GM12878 (cell line): ENCODE results near the gene MAP3K5. TPM values are rescaled to one million over a fixed set of nuclear protein-coding genes. Genes with fewer than 3 reads are reported as not detected.

Experiments
- ATAC-seq: fragments of 200-7000 bp; cut with Tn5 transposase; 3 replicates; pipeline ENCODE4 v1.9.1; 2020; ENCODE audit warnings: mild to moderate bottlenecking, moderate library complexity
- BruUV-seq: library from RNA; stranded (reverse); fragments of 400-500 nt; replicated peaks from 2 replicates; lab custom pipeline; 2021; lab: Mats Ljungman, UMichigan
- CTCF ChIA-PET: fragments of 300-600 bp; sonication (Branson Sonifier 250); formaldehyde crosslinking; extraction: SDS; loops from one replicate; lab custom pipeline; 2021; ENCODE audit warnings: inconsistent platforms; lab: Yijun Ruan, JAX
- POLR2A ChIA-PET: fragments of 350-600 bp; formaldehyde crosslinking; extraction: SDS; loops from one replicate; lab custom pipeline; 2021; ENCODE audit warnings: inconsistent platforms; lab: Charles Lee
- RAD21 ChIA-PET: fragments of 300-600 bp; sonication (Branson Sonifier 250); formaldehyde crosslinking; loops from one replicate; lab custom pipeline; 2023; ENCODE audit warnings: antibody characterized with exemption; ENCODE audit not compliant: unreplicated experiment; lab: Charles Lee
- SMC1A ChIA-PET: fragments of 300-600 bp; sonication (Branson Sonifier 250); formaldehyde crosslinking; loops from one replicate; lab custom pipeline; 2023; ENCODE audit not compliant: unreplicated experiment, uncharacterized antibody; lab: Charles Lee
- DNase-seq: peaks from one replicate; pipeline ENCODE4 v3.0.0-alpha.2; 2011; ENCODE audit warnings: low read depth, low spot score
- FAIRE-seq: peaks from 3 replicates; lab custom pipeline; 2011; peaks lifted over from hg19 to GRCh38; lab: Jason Lieb, UNC
- H2AFZ ChIP-seq: 2 replicates; pipeline ENCODE4 v1.6.0; 2011; ENCODE audit warnings: low read depth, low read length, control low read depth; ENCODE audit not compliant: control insufficient read depth
- H3K27ac ChIP-seq: 2 replicates; pipeline ENCODE4 v1.5.1; 2011; ENCODE audit warnings: control low read depth; ENCODE audit not compliant: control insufficient read depth, insufficient read depth
- H3K27me3 ChIP-seq, 2 experiments: replicated peaks in 1 of 2; 2 replicates each; pipeline versions ENCODE4 v1.6.0 to v1.6.1; 2011; ENCODE audit warnings: low read length in 1 of 2; ENCODE audit not compliant: control insufficient read depth in 2 of 2, insufficient read depth in 2 of 2
- H3K36me3 ChIP-seq, 2 experiments: 2 replicates each; pipeline ENCODE4 v1.5.1; 2011; ENCODE audit warnings: low read length in 1 of 2; ENCODE audit not compliant: control insufficient read depth in 2 of 2, insufficient read depth in 2 of 2
- H3K4me1 ChIP-seq: 2 replicates; pipeline ENCODE4 v1.6.1; 2011; ENCODE audit warnings: mild to moderate bottlenecking, low read length, moderate library complexity, mixed read lengths; ENCODE audit not compliant: control insufficient read depth, insufficient read depth
- H3K4me2 ChIP-seq: 2 replicates; pipeline ENCODE4 v1.6.0; 2011; ENCODE audit warnings: control low read depth; ENCODE audit not compliant: control insufficient read depth, insufficient read depth
- H3K4me3 ChIP-seq: fragments of 200-600 bp; sonication (generic); 2 replicates; pipeline ENCODE4 v1.5.1; 2016
- H3K79me2 ChIP-seq: 2 replicates; pipeline ENCODE4 v1.6.0; 2011; ENCODE audit warnings: low read length; ENCODE audit not compliant: control insufficient read depth, insufficient read depth
- H3K9ac ChIP-seq: 2 replicates; pipeline ENCODE4 v1.8.0; 2011; ENCODE audit warnings: low read length, control low read depth, mixed read lengths; ENCODE audit not compliant: control insufficient read depth, insufficient read depth
- H3K9me3 ChIP-seq: replicated peaks from 3 replicates; pipeline ENCODE4 v1.5.1; 2011; ENCODE audit warnings: mild to moderate bottlenecking, low read length; ENCODE audit not compliant: control insufficient read depth, insufficient read depth
- H4K20me1 ChIP-seq: 2 replicates; pipeline ENCODE4 v1.6.0; 2011; ENCODE audit not compliant: control insufficient read depth, insufficient read depth
- BHLHE40 ChIP-seq, 2 experiments: fragments of 450-650 bp in 1 of 2; IDR thresholded peaks; 2 replicates each; pipeline ENCODE4 v1.6.1; 2011 to 2017; ENCODE audit warnings: low read depth in 2 of 2, borderline replicate concordance in 1 of 2, improper control_type of control experiment in 1 of 2, low read length in 1 of 2, mild to moderate bottlenecking in 1 of 2
- CHD4 ChIP-seq: fragments of 200-600 bp; sonication (generic); IDR thresholded peaks from 2 replicates; pipeline ENCODE4 v1.6.1; 2016; ENCODE audit warnings: mild to moderate bottlenecking
- FOS ChIP-seq: IDR thresholded peaks from 3 replicates; pipeline ENCODE4 v1.6.1; 2011; ENCODE audit warnings: borderline replicate concordance; ENCODE audit not compliant: insufficient read length; ENCODE audit errors: extremely low read depth
- NFYB ChIP-seq: IDR thresholded peaks from 2 replicates; pipeline ENCODE4 v1.6.1; 2011; ENCODE audit warnings: low read depth, mild to moderate bottlenecking, low read length, improper control_type of control experiment, moderate library complexity; ENCODE audit not compliant: insufficient read depth
- NR2C1 ChIP-seq: fragments of 450-650 bp; IDR thresholded peaks from 2 replicates; pipeline ENCODE4 v1.6.1; 2017; ENCODE audit warnings: antibody characterized with exemption, mild to moderate bottlenecking, moderate library complexity
- RCOR1 ChIP-seq: conservative IDR thresholded peaks from 2 replicates; pipeline ENCODE4 v1.6.1; 2012; ENCODE audit warnings: low read depth, low read length, improper control_type of control experiment
- RFX5 ChIP-seq: IDR thresholded peaks from 2 replicates; pipeline ENCODE4 v1.6.1; 2011; ENCODE audit warnings: low read depth, low read length, improper control_type of control experiment
- SP1 ChIP-seq: IDR thresholded peaks from one replicate; pipeline ENCODE4 v1.6.1; 2011; ENCODE audit warnings: low read depth, low read length
- SUPT20H ChIP-seq: IDR thresholded peaks from 2 replicates; pipeline ENCODE4 v1.6.1; 2011; ENCODE audit warnings: low read depth, mild to moderate bottlenecking, low read length, moderate library complexity, borderline replicate concordance; ENCODE audit not compliant: control insufficient read depth
- TBL1XR1 ChIP-seq: IDR thresholded peaks from 2 replicates; pipeline ENCODE4 v1.6.1; 2012; ENCODE audit warnings: low read depth, low read length, improper control_type of control experiment
- WGBS: methylation state at CpG from one replicate; pipeline ENCODE4 v1.1.6; 2016; ENCODE audit warnings: low lambda C conversion rate; ENCODE audit not compliant: insufficient replicate concordance, insufficient coverage; ENCODE audit errors: missing lambda C conversion rate; 5-methylcytosine and 5-hydroxymethylcytosine counted together
- in situ Hi-C: fragments of 300-500 bp; cut with MboI; formaldehyde crosslinking; loops from 9 replicates; pipeline ENCODE4 v1.14.3; 2018; ENCODE audit warnings: mixed read lengths
- intact Hi-C: fragments of 100-400 bp; cut with micrococcal nuclease; formaldehyde crosslinking; loops from one replicate; pipeline ENCODE4 v1.14.2; 2022; ENCODE audit not compliant: unreplicated experiment
- polyA plus RNA-seq, 11 experiments: library from polyadenylated mRNA; depleted of rRNA in 4 of 11; unstranded in 6 of 11; stranded (reverse) in 5 of 11; fragments of >200 nt; fragmentation: Nextera tagmentation in 4 of 11; fragmentation: Illumina TruSeq in 1 of 11; extraction: Ambion mirVana in 4 of 11; extraction: Trizol in 1 of 11; gene quantifications; 1 replicate in 1 of 11; 2 replicates in 10 of 11; pipeline versions ENCODE4 v1.2.1 to v1.2.3, GENCODE V29; 2011 to 2016; ENCODE audit warnings: inconsistent platforms in 2 of 11, missing spikeins in 2 of 11, low read depth in 1 of 11
- total RNA-seq, 4 experiments: library from RNA; depleted of rRNA in 3 of 4; stranded (reverse); fragments of >200 nt in 3 of 4; fragmentation: Illumina TruSeq in 1 of 4; extraction: Trizol in 1 of 4; gene quantifications; 2 replicates each; pipeline versions ENCODE4 v1.2.1 to v1.2.3, GENCODE V29; 2013 to 2021

MAP3K5 gene
- total and polyA plus RNA-seq, 10 of the 15 experiments (the other 5 are each of a cell fraction or from before 2014, with no cell fraction given): 5.4 to 34.3 (median 26.4) TPM

- no peak for TF ChIP-seq FOS
- TF ChIP-seq NFYB: no peak
- no peak for TF ChIP-seq NR2C1
- no peak for TF ChIP-seq TBL1XR1
- no peak for TF ChIP-seq SUPT20H
- no peak for TF ChIP-seq CHD4
- TF ChIP-seq RCOR1: no peak
- TF ChIP-seq, all 136 proteins: peak for 0
Measured at GRCh38 chr6:136600818-136601217, 191.5 kb downstream of the MAP3K5 start (continued).

- Histone ChIP-seq H3K9ac (no peak overlapping the region), H2AFZ (no peak overlapping the region), H3K27me3 (no peaks in the 10 kb centered on the region)
- DNase-seq (no peak), ATAC-seq (no peak)
- 99% methylated on average over 10 of the region's 10 CpGs for WGBS
- in situ Hi-C loops: no loop called here
- SMC1A ChIA-PET: interaction anchor here (1.3 to 1.7 kb wide), 2 partner anchors 18 to 192 kb away, joined by 3 to 4 read pairs; partner anchors contain the start of gene MAP3K5
- TF ChIP-seq SP1: no peak
- no peak for TF ChIP-seq RFX5
- no peak for TF ChIP-seq BHLHE40 (IDR thresholded peaks at IDR 0.05; ENCODE audit: borderline replicate concordance in 1 of 2, low read depth in 2 of 2, low read length in 1 of 2)
- TF ChIP-seq, all 136 proteins: peak for 0
- Histone ChIP-seq H3K9me3 (no peaks in the 10 kb centered on the region), H3K36me3 (peaks cover 7 to 42% of the 10 kb centered on the region in 2 experiments), H3K79me2 (no peaks in the 10 kb centered on the region), H3K27ac (no peak overlapping the region), H3K4me2 (no peak overlapping the region), H4K20me1 (no peaks in the 10 kb centered on the region), H3K4me1 (peaks cover 4% of the 10 kb centered on the region; the same call in 1 of the 2 replicates), H3K4me3 (no peak overlapping the region)
- BruUV-seq: no TSS peak
- ChIA-PET POLR2A (no interaction called here), RAD21 (no interaction called here), CTCF (interaction anchor here (0.9 kb wide), 1 partner anchor 37 kb away, joined by 3 read pairs; no protein-coding TSS in a partner anchor)
- intact Hi-C loops: no loop called here
- FAIRE-seq: no peak
Measured at GRCh38 chr6:136599329-136600011, 192.8 kb downstream of the MAP3K5 start.
